K562 (cell line): ENCODE data around the gene AHI1. TPM values are rescaled to one million over a fixed set of nuclear protein-coding genes. Genes with fewer than 3 reads are reported as not detected.
A peak's percentile ranks its signal among the peaks of the same experiment; 100 is the strongest.

ENCODE experiments used
- CTCFL ChIP-seq: IDR thresholded peaks from 2 replicates; pipeline ENCODE4 v1.6.1; 2011; ENCODE audit warnings: borderline replicate concordance, low read depth, mild to moderate bottlenecking, moderate library complexity, low read length; ENCODE audit not compliant: insufficient read depth, poor library complexity, severe bottlenecking
- E2F8 ChIP-seq: fragments of 450-650 bp; IDR thresholded peaks from 2 replicates; pipeline ENCODE4 v1.7.1; 2018; ENCODE audit warnings: mild to moderate bottlenecking, low read depth; ENCODE audit not compliant: partially characterized antibody
- FOXJ2 ChIP-seq: fragments of 200-800 bp; sonication (Bioruptor generic); IDR thresholded peaks from 2 replicates; pipeline ENCODE4 v1.6.1; 2016; ENCODE audit warnings: missing genetic modification characterization, missing compliant biosample characterization
- HIVEP1 ChIP-seq: fragments of 250-450 bp; sonication (Bioruptor Pico); IDR thresholded peaks from 2 replicates; pipeline ENCODE4 v1.4.0; 2020; ENCODE audit warnings: mild to moderate bottlenecking
- KLF13 ChIP-seq: fragments of 450-650 bp; IDR thresholded peaks from 2 replicates; pipeline ENCODE4 v1.6.1; 2016; ENCODE audit warnings: missing genetic modification characterization, low read depth, mild to moderate bottlenecking, missing compliant biosample characterization, moderate library complexity, borderline replicate concordance
- MLLT1 ChIP-seq, 2 experiments: fragments of 450-650 bp; IDR thresholded peaks; 2 replicates each; pipeline ENCODE4 v1.6.1; 2016
- RERE ChIP-seq: sonication (generic); formaldehyde crosslinking; IDR thresholded peaks from 2 replicates; pipeline ENCODE4 v1.8.0; 2023; ENCODE audit warnings: missing genetic modification reagents, mild to moderate bottlenecking, borderline replicate concordance
- RFX7 ChIP-seq: fragments of 250-450 bp; sonication (Bioruptor Pico); IDR thresholded peaks from 2 replicates; pipeline ENCODE4 v1.5.1; 2021; ENCODE audit warnings: mild to moderate bottlenecking
- TEAD4 ChIP-seq, 2 experiments: sonication (generic) in 1 of 2; formaldehyde crosslinking in 1 of 2; IDR thresholded peaks; 2 replicates each; pipeline versions ENCODE4 v1.6.1 to v1.8.0; 2012 to 2022; ENCODE audit warnings: borderline replicate concordance in 1 of 2, inconsistent platforms in 1 of 2, low read length in 1 of 2, mild to moderate bottlenecking in 1 of 2, missing genetic modification reagents in 1 of 2
- VEZF1 ChIP-seq: fragments of 200-800 bp; sonication (Bioruptor generic); IDR thresholded peaks from 2 replicates; pipeline ENCODE4 v1.6.1; 2017; ENCODE audit warnings: missing genetic modification characterization, missing compliant biosample characterization
- ZNF12 ChIP-seq: sonication (generic); formaldehyde crosslinking; IDR thresholded peaks from 2 replicates; pipeline ENCODE4 v1.4.0; 2020; ENCODE audit warnings: mild to moderate bottlenecking, missing genetic modification reagents
- ZNF507 ChIP-seq: conservative IDR thresholded peaks from 2 replicates; pipeline ENCODE4 v1.6.1; 2017; ENCODE audit warnings: missing genetic modification characterization, missing compliant biosample characterization
- ZNF57 ChIP-seq: fragments of 450-650 bp; formaldehyde crosslinking; IDR thresholded peaks from 2 replicates; pipeline ENCODE4 v1.4.0; 2020; ENCODE audit warnings: mild to moderate bottlenecking, moderate library complexity
- polyA plus RNA-seq, 8 experiments: library from polyadenylated mRNA; depleted of rRNA in 4 of 8; stranded (reverse) in 5 of 8; unstranded in 3 of 8; fragments of >200 nt; fragmentation: Nextera tagmentation in 2 of 8; fragmentation: Illumina TruSeq in 1 of 8; extraction: Ambion mirVana in 2 of 8; extraction: Trizol in 1 of 8; gene quantifications; 2 replicates each; pipeline versions ENCODE4 v1.2.1 to v1.2.3, GENCODE V29; 2011 to 2014; ENCODE audit warnings: inconsistent platforms in 1 of 8, missing spikeins in 1 of 8
- total RNA-seq, 7 experiments: library from RNA; depleted of rRNA in 6 of 7; stranded (reverse); fragments of >200 nt in 6 of 7; fragmentation: Illumina TruSeq in 2 of 7; extraction: Trizol in 2 of 7; gene quantifications; 2 replicates each; pipeline versions ENCODE4 v1.2.1 to v1.2.3, GENCODE V29; 2011 to 2021; ENCODE audit warnings: low replicate concordance in 1 of 7

The AHI1 gene
- total and polyA plus RNA-seq, 9 of the 15 experiments (the other 6 are each of a cell fraction or from before 2014, with no cell fraction given), result 24.7 to 54.9 (median 32.2) TPM

GRCh38 chr6:135323202-135323668 is 174.3 kb downstream of the AHI1 start (continued):
- TF ChIP-seq E2F8, result peak; percentile 65
- TF ChIP-seq RFX7 (CRISPR knock-in tag), result no peak
- peak; percentile 100 for TF ChIP-seq TEAD4 (IDR thresholded peaks at IDR 0.05; ENCODE audit: low read length)
- TF ChIP-seq TEAD4 (CRISPR knock-in tag; IDR thresholded peaks at IDR 0.05; ENCODE audit: borderline replicate concordance), result no peak
- TF ChIP-seq RERE (CRISPR knock-in tag), result 0 out of 2 replicates have a peak, but pooled peaks have one; percentile 90
- TF ChIP-seq KLF13 (tag), result peak; percentile 49; the same call in 1 of the 2 replicates
- no peak for TF ChIP-seq ZNF507 (tag)
- 0 out of 2 replicates have a peak, but pooled peaks have one; percentile 4 for TF ChIP-seq HIVEP1 (CRISPR knock-in tag)
- no peak for TF ChIP-seq ZNF57 (CRISPR knock-in tag)
- TF ChIP-seq FOXJ2 (tag), result no peak
- peak; percentile 86 for TF ChIP-seq VEZF1 (CRISPR knock-in tag)
- TF ChIP-seq MLLT1 (IDR thresholded peaks at IDR 0.05), result peak; percentile 75 to 98
- TF ChIP-seq ZNF12 (CRISPR knock-in tag), result no peak
- no peak for TF ChIP-seq CTCFL
